ENCODE measurements around the gene DNAJC4. TPM values are rescaled to one million over a fixed set of nuclear protein-coding genes. Genes with fewer than 3 reads are reported as not detected.

Gene DNAJC4
- total RNA-seq (ENCODE audit: low replicate concordance) = 3.9 and 18.1 TPM in 2 replicates

- Mint-ChIP-seq H3K9me3 (no peaks in the 10 kb centered on the region), H3K27ac (peak within 1 kb of the TSS; percentile 90), H3K4me1 (peaks cover 31% of the 10 kb centered on the region), H3K27me3 (ENCODE audit: insufficient read depth, low read depth) (peaks cover 12% of the 10 kb centered on the region), H3K36me3 (no peaks in the 10 kb centered on the region), H3K4me3 (peak within 1 kb of the TSS; percentile 92)
- H3F3A ChIP-seq (ENCODE audit: low read depth) = peaks cover 39% of the 10 kb centered on the region
- peak within 1 kb of the TSS; percentile 29 for H2AFZ ChIP-seq (replicated peaks)
- H3K27ac ChIP-seq = no peak within 1 kb of the TSS
- TF ChIP-seq EZH2phosphoT487 (IDR thresholded peaks at IDR 0.05) (no peak), CTCF (IDR thresholded peaks at IDR 0.05) (no peak), EZH2 (IDR thresholded peaks at IDR 0.05) (peak; percentile 27)
- peaks cover 16% of the 10 kb centered on the region for H3K4me1 ChIP-seq
- peak within 1 kb of the TSS; percentile 67 for H3K4me3 ChIP-seq
- no peaks in the 10 kb centered on the region for H3K79me2 ChIP-seq (ENCODE audit: low read depth)
- peaks cover 42% of the 10 kb centered on the region for H3K27me3 ChIP-seq
- no peaks in the 10 kb centered on the region for H3K36me3 ChIP-seq
- no peaks in the 10 kb centered on the region for H3K9me3 ChIP-seq (ENCODE audit: low read depth)
- peak within 1 kb of the TSS; percentile 95 for H3K4me2 ChIP-seq
- DNase-seq (ENCODE audit: low spot score) = peak; percentile 98
- H3K9ac ChIP-seq = no peak within 1 kb of the TSS
- H4K20me1 ChIP-seq (ENCODE audit: low read depth) = peaks cover 3% of the 10 kb centered on the region
These were observed at the start of gene DNAJC4 for GRCh38 chr11:64230171-64230984. Gene DNAJC4 (plus strand): TSS chr11:64230548. CDS start chr11:64230855, 307 bp downstream.

GRCh38 chr11:64180891-64181290 is 49.5 kb upstream of the DNAJC4 start:
- Histone ChIP-seq H3K79me2 (ENCODE audit: low read depth) (peaks cover 29% of the 10 kb centered on the region), H4K20me1 (ENCODE audit: low read depth) (peaks cover 19% of the 10 kb centered on the region), H3F3A (ENCODE audit: low read depth) (peaks cover 33% of the 10 kb centered on the region), H3K9ac (no peak overlapping the region), H3K36me3 (no peaks in the 10 kb centered on the region), H3K9me3 (ENCODE audit: low read depth) (no peaks in the 10 kb centered on the region), H3K4me2 (no peak overlapping the region), H3K4me3 (no peak overlapping the region), H3K27ac (no peak overlapping the region), H3K4me1 (peaks cover 9% of the 10 kb centered on the region), H2AFZ (replicated peaks) (no peak overlapping the region), H3K27me3 (no peaks in the 10 kb centered on the region)
- Mint-ChIP-seq H3K9me3 (peaks cover 2% of the 10 kb centered on the region), H3K4me3 (no peak overlapping the region), H3K4me1 (peaks cover 37% of the 10 kb centered on the region), H3K27me3 (ENCODE audit: insufficient read depth, low read depth) (peaks cover 13% of the 10 kb centered on the region), H3K36me3 (peaks cover 6% of the 10 kb centered on the region), H3K27ac (peak overlapping the region; percentile 54)
- no peak for DNase-seq (ENCODE audit: low spot score)
- no peak for TF ChIP-seq EZH2 (IDR thresholded peaks at IDR 0.05)
- no peak for TF ChIP-seq CTCF (IDR thresholded peaks at IDR 0.05)
- TF ChIP-seq EZH2phosphoT487 (IDR thresholded peaks at IDR 0.05) = no peak

- no peak overlapping the region for H3K4me3 ChIP-seq
- peaks cover 19% of the 10 kb centered on the region for H4K20me1 ChIP-seq (ENCODE audit: low read depth)
- H3K27me3 ChIP-seq = no peaks in the 10 kb centered on the region
- H3K79me2 ChIP-seq (ENCODE audit: low read depth) = peaks cover 29% of the 10 kb centered on the region
- peaks cover 7% of the 10 kb centered on the region for H3K36me3 Mint-ChIP-seq
- no peak overlapping the region for H3K9ac ChIP-seq
- peaks cover 33% of the 10 kb centered on the region for H3F3A ChIP-seq (ENCODE audit: low read depth)
- H3K27ac Mint-ChIP-seq = peak overlapping the region; percentile 40
- DNase-seq (ENCODE audit: low spot score) = peak; percentile 74
- H3K4me2 ChIP-seq = peak overlapping the region; percentile 9
- no peak overlapping the region for H2AFZ ChIP-seq (replicated peaks)
- H3K4me3 Mint-ChIP-seq = peak overlapping the region; percentile 46
- H3K9me3 ChIP-seq (ENCODE audit: low read depth) = no peaks in the 10 kb centered on the region
- no peaks in the 10 kb centered on the region for H3K36me3 ChIP-seq
- H3K4me1 ChIP-seq = peaks cover 9% of the 10 kb centered on the region
- peaks cover 3% of the 10 kb centered on the region for H3K9me3 Mint-ChIP-seq
- TF ChIP-seq EZH2 (IDR thresholded peaks at IDR 0.05) (no peak), EZH2phosphoT487 (IDR thresholded peaks at IDR 0.05) (no peak), CTCF (IDR thresholded peaks at IDR 0.05) (no peak)
- peaks cover 39% of the 10 kb centered on the region for H3K4me1 Mint-ChIP-seq
- no peak overlapping the region for H3K27ac ChIP-seq
- H3K27me3 Mint-ChIP-seq (ENCODE audit: insufficient read depth, low read depth) = peaks cover 15% of the 10 kb centered on the region
These were observed 48.6 kb upstream of the DNAJC4 start for GRCh38 chr11:64181506-64182411.
